ENCODE results near the gene ZNF442. TPM values are rescaled to one million over a fixed set of nuclear protein-coding genes. Genes with fewer than 3 reads are reported as not detected.

The ZNF442 gene
- total and polyA plus RNA-seq, 10 of the 15 experiments (the other 5 are each of a cell fraction or from before 2014, with no cell fraction given), result 0.05 to 0.64 (median 0.23) TPM; not detected in 1

DNA sequence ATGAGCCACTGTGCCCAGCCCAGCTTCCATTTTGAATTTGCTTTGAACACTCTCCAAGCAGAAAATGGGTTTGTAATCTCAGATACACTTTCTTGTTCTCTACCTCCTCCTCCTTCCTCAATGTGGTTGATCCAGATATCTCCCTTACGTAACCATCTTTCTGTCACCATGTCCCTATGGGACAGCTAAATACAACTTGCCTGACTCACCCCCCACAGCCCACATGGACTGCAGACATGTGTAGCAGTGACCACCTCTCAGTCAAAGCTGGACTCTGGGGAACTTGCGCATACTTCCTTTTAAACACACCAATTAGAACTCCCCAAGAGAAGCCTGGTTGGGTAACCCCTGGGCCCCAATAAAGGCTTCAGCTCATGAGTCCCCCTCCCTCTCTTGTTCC, 46.4 kb upstream of the ZNF442 start (continued):
- TF ChIP-seq CBFB (IDR thresholded peaks at IDR 0.05; ENCODE audit: low read depth) (no peak), RAD21 (IDR thresholded peaks at IDR 0.05; ENCODE audit: insufficient read depth, low read depth, low read length) (no peak), BACH1 (IDR thresholded peaks at IDR 0.05; ENCODE audit: borderline replicate concordance) (no peak), SMARCA5 (IDR thresholded peaks at IDR 0.05) (no peak)
- TF ChIP-seq, protein P1, sequence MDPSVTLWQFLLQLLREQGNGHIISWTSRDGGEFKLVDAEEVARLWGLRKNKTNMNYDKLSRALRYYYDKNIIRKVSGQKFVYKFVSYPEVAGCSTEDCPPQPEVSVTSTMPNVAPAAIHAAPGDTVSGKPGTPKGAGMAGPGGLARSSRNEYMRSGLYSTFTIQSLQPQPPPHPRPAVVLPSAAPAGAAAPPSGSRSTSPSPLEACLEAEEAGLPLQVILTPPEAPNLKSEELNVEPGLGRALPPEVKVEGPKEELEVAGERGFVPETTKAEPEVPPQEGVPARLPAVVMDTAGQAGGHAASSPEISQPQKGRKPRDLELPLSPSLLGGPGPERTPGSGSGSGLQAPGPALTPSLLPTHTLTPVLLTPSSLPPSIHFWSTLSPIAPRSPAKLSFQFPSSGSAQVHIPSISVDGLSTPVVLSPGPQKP (IDR thresholded peaks at IDR 0.05; ENCODE audit: low read depth, low read length), result no peak

DNA sequence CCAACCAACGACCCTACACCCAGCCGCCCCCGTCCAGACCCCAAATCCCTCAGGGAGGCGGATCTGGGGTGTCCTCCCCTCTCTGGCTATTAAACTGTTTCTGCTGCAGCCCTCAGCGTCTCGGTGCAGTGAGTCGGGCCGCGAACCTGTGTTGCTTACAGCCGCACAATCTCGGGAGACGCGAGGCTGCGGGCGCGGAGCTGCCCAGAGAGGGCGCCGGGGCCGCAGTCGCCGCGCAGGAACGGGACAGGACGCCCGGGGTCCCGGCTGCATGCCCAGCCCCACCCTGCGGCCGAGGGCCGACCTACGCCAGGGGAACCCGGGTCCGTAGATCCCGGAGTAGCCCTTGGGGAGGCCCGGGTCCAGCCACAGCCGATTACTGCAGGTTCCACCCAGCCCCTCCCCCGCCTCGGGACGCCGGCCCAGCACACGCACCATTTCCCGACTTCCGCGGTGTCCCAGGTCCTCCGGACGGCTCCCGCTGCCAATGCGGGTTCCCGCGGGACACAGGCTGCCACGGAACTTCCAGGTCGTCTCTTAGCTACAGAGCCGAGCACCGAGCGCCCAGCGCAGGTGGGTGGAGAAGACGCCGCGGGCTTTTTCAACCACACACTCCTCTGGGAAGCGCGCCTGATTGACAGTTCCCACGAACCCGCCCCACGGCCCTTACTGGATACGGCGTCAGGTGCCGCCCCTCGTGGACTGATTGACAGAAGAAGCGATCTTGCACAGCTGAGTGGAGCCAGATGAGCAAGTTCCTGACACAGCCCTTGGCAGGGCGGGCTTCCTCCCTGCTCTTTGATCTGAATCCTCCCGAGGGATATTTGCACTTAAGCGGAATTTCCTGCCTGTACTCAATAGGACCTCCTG, 35.4 kb upstream of the ZNF442 start, which contains the start of gene ZNF799:
Gene ZNF799 (minus strand): TSS at position 639 of the 870 bp plus-strand sequence. CDS start 201 bp downstream, at position 438.
- ChIA-PET POLR2A (interaction anchor here (0.7 kb wide), 1 partner anchor 263 kb away, joined by 8 read pairs; no protein-coding TSS in a partner anchor), CTCF (interaction anchor here (0.6 kb wide), 1 partner anchor 436 kb away, joined by 3 read pairs; the partner anchor contains the start of gene ZNF763), RAD21 (ENCODE audit: unreplicated experiment) (interaction anchor here (0.7 to 1.1 kb wide), 3 partner anchors 38 to 68 kb away, joined by 3 to 6 read pairs (median 3); partner anchors contain the start of gene ZNF563), SMC1A (ENCODE audit: uncharacterized antibody, unreplicated experiment) (no interaction called here)
- peak; percentile 98 for FAIRE-seq
- intact Hi-C loops (cut with micrococcal nuclease; ENCODE audit: unreplicated experiment) (loop anchor here (2.0 kb wide), 2 partner anchors 40 to 150 kb away; partner anchors contain the start of genes ZNF443 and ZNF564), in situ Hi-C loops (cut with MboI) (no loop called here)
- Histone ChIP-seq H3K4me2 (ENCODE audit: control insufficient read depth, insufficient read depth) (peak within 1 kb of the TSS; percentile 87), H4K20me1 (ENCODE audit: control insufficient read depth, insufficient read depth) (no peaks in the 10 kb centered on the region), H3K79me2 (ENCODE audit: control insufficient read depth, insufficient read depth, low read length) (peaks cover 5% of the 10 kb centered on the region), H3K27me3 (replicated peaks in 1 of 2; ENCODE audit: control insufficient read depth in 2 of 2, insufficient read depth in 2 of 2, low read length in 1 of 2) (no peaks in the 10 kb centered on the region), H2AFZ (ENCODE audit: control insufficient read depth, low read depth, low read length) (peak within 1 kb of the TSS; percentile 78), H3K9me3 (replicated peaks; ENCODE audit: control insufficient read depth, insufficient read depth, low read length) (peaks cover 3% of the 10 kb centered on the region; the same call in 1 of the 3 replicates), H3K36me3 (ENCODE audit: control insufficient read depth in 2 of 2, insufficient read depth in 2 of 2, low read length in 1 of 2) (no peaks in the 10 kb centered on the region), H3K9ac (ENCODE audit: control insufficient read depth, insufficient read depth, low read length) (peak within 1 kb of the TSS; percentile 82), H3K4me3 (peak within 1 kb of the TSS; percentile 96), H3K4me1 (ENCODE audit: control insufficient read depth, insufficient read depth, low read length) (no peaks in the 10 kb centered on the region), H3K27ac (ENCODE audit: control insufficient read depth, insufficient read depth) (peak within 1 kb of the TSS; percentile 68)
- ATAC-seq, result peak; percentile 96
- BruUV-seq (replicated peaks), result TSS peak; percentile 60
- peak; percentile 81 for DNase-seq (ENCODE audit: low read depth, low spot score)
- 1% methylated on average over 63 of the region's 71 CpGs for WGBS (ENCODE audit: insufficient coverage, insufficient replicate concordance, low lambda C conversion rate, missing lambda C conversion rate)
- TF ChIP-seq ZNF24 (IDR thresholded peaks at IDR 0.05) (no peak), SP1 (IDR thresholded peaks at IDR 0.05; ENCODE audit: low read depth, low read length) (peak; percentile 83), MAX (IDR thresholded peaks at IDR 0.05; ENCODE audit: low read depth, low read length) (no peak), HDAC6 (IDR thresholded peaks at IDR 0.05; ENCODE audit: unreplicated experiment) (no peak), SUPT20H (IDR thresholded peaks at IDR 0.05; ENCODE audit: borderline replicate concordance, control insufficient read depth, low read depth, low read length) (no peak), SMC3 (IDR thresholded peaks at IDR 0.05; ENCODE audit: borderline replicate concordance, low read length) (no peak), ZBTB33 (IDR thresholded peaks at IDR 0.05) (no peak), USF2 (IDR thresholded peaks at IDR 0.05; ENCODE audit: borderline replicate concordance, low read depth, low read length) (peak; percentile 42; the same call in 1 of the 2 replicates), HCFC1 (IDR thresholded peaks at IDR 0.05; ENCODE audit: low read length) (0 out of 2 replicates have a peak, but pooled peaks have one; percentile 15), RCOR1 (conservative IDR thresholded peaks at IDR 0.05; ENCODE audit: low read depth, low read length) (no peak), EZH2 (IDR thresholded peaks at IDR 0.05; ENCODE audit: borderline replicate concordance, control insufficient read depth, low read depth, low read length) (no peak)
- TF ChIP-seq, protein P1 (IDR thresholded peaks at IDR 0.05; ENCODE audit: low read depth, low read length), result no peak

All from GM12878 (cell line).